ENCODE measurements around the gene ANK3.

Gene ANK3

GRCh38 chr10:60162631-60163030 is 227.0 kb downstream of the ANK3 start:
- DNase-seq = no peak

GRCh38 chr10:60155943-60156683 is 233.6 kb downstream of the ANK3 start:
- no peak for DNase-seq

DNA sequence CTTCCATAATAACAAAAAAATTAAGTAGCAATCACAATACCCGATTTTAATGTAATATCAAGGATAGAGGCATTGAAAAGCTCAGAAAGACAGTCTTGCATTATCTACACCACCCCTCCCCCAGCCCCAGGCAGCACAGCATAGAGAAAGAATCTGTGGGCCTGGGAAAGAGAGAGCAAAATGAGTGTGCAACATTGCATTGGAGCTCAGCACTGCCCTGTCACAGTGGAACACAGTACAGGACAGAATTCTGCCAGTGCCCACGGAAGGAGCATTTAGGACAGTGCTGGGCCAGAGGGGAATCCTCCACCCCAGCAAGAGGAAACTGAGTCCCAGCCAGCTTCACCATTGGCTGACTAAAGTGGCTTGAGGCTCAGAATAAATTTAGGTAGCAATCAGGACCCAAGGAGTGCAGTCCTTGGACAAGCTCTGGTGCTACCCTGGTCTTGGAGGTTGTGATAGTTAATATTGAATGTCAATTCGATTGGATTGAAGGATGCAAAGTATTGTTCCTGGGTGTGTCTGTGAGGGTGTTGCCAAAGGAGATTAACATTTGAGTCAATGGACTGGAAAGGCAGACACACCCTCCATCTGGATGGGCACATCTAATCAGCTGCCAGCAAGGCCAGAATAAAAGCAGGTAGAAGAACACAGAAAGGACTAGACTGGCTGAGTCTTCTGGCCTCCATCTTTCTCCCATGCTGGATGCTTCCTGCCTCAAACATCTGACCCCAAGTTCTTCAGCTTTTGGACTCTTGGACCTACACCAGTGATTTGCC is 234.4 kb downstream of the ANK3 start:
- no peak for DNase-seq

GRCh38 chr10:60149003-60149402 is 240.7 kb downstream of the ANK3 start:
- DNase-seq = no peak

DNA sequence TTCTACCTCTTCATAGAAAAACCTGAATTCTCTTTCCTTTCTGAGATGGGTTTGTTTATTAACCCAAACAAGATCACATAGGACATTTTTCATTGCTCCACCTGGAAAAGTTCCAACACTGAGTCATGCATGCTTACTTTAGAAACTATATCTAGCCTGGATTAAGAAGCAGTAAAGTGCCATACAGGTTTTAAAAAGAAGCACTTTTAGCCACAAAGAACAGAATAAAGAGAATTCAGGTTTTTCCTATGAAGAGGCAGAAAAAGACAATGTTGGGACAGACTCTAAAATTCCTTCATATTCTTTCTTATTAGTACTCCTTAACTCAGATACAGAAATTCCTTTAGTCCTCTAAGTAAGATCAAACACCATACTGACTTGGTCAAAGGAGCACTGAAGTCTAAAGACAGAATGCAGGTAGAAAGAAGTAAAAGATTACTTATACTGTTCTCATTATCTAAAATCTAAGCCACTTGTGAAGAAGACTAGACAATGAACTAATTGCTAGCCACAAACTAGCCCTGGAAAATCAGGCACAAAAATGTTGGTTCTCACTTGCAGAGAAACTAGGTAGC is 241.3 kb downstream of the ANK3 start:
- DNase-seq = no peak

DNA sequence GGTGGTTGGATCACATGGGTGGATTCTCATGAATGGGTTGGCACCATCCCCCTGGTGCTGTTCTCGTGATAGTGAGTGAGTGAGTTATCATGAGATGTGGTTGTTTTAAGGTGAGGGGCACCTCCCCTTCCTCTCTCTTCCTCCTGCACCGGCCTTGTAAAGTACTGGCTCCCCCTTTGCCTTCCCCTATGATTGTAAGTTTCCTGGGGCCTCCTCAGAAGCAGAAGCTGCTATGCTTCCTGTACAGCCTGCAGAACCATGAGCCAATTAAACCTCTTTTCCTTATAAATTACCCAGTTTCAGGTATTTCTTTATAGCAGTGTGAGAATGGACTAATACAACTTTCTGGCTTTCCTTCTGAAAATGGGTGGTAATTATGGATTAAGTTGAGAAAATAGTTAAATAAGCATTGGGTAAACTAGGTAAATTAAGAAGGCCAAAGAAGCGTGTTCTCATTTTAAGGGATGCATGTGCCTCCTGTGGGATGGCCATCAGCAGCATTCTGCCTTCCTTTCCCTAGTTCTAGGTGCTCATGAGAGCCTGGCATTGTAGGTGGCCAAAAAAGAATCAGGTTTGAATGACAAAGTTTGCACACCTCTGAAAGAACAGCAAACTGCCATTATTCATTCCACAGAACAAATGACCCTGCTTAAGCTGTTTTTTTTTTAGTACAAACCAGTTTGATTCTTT is 242.0 kb downstream of the ANK3 start:
- no peak for DNase-seq

DNA sequence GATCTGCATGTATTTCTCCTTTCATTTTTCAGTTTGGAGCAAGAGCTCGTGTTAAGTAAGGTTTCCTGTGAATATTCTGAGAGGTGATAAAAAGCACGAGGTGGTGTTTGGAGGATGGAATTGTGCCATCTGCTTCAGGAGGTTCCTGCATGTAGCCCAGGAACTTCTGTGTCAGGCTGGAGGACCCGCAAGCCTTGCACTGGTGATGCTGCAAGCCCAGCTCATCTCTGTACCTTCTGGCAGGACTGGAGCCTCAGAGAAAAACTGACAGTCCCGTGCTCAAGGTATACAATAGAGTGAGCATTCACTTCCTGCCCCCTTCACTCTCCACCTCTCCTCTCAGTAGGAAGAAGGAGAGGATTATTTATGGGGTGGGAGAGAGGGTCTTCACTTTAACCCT is 242.7 kb downstream of the ANK3 start:
- no peak for DNase-seq

- no peak for DNase-seq
These were observed 245.6 kb downstream of the ANK3 start for GRCh38 chr10:60144099-60144498.

GRCh38 chr10:60142736-60143135 is 246.9 kb downstream of the ANK3 start:
- DNase-seq = no peak

DNA sequence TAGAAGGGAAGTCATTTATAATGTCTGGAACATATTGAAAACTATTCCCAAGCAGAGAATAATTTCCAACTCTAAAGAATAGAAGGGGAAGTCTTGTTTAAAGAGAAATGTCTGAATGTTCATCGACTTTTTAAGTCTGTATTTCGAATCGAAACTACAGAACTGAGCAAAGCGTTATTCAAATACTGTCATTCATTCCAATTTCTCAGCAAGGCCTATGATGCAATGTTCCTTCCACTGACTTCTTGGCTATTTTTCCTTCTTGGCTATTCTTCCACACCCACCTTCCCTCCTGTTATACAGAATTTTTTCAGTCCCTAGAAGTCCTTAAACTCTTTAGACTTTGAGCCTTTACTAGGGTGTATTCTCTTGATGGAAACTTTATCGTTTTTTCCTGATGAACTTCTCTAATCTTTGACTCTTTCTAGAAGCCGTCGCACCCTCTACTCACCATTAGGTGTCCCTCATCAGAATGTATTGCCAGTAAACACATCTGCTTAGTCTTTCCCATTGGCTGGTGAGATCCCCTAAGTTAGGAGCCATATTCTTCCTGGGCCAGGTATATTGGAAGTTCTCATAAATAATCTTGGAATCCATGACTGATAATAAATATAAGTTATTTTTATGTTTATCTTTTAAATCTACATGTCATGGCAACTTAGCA is 247.6 kb downstream of the ANK3 start:
- no peak for DNase-seq

DNA sequence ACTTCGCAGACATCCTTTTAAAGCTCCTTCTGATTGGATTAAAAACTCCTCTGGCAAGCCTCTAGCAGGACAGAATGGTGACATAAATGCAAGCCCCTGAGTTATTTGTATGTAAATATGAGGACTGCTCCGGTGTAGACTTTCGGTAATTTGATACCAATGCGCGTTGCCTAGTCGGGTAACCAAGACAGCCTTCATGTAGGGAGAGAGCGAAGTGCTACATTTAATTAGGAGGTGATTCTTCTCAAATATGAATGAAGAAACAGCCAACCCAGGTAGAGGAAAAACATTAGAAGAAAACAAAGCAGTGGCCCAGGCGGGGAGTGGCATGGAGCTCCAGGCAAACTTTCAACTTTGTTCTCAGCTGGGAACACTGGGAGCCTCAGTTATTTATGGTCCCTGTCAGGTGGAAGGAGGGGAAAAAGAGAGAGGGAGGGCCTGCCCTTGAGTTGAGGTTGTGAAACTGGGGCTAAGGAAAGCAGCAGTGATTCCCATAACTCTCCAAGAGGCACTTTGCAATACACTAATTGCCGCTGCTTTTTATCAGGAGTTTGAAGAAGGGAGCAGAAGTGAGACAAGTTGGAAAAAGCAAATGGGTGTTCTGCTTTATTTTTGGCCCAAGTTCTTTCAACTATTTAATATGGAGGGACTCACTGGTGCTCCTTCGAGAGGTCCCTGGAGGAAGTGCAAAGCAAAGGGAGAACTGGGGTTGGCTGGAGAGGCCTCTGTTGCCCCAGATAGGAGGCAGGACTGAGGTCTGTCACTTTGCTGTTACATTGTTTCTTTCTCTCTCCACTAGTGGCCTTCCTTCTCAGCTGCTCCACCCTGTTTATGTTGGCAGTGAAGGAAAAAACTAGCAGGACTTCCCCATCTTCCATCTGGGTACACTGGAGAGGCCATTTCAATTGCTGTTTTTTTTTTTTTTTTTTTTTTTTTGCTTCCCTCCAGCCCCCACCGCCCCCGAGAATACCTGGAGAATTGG is 248.7 kb downstream of the ANK3 start:
- peak; percentile 16 to 18 for DNase-seq

DNA sequence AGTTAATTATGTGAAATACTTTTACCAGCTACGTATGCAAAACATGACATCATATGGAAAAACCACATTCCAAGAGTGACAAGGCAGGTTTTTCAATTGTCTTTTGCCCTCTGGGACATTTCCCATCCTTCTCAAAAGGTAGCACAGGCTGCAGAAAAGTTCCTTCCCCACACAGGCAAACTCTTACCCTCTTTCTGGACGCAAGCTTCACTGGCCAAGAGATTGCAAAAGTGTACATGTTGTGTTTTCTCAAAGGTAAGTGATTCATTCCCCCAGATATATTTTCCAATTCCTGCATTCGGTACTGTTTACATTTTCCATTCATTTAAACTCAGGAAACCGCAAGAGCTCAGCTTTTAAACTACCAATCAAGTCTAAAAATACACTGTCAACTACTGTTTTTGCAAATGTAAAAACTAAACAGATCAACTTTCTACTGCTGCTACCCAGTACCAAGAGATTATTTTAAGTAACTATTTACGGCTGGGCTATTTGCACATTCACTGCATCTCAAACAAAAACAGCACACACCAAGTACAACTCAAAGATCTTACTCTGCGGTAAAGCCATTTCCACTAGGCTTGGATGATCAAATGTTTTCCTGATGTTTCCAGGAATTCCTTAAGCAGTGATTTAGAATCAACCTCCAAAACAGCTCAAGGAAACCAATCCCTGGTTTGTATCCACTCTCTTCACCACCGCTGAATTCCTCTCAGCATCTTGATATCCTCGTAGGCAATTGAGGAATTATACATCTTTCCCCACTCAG is 249.7 kb downstream of the ANK3 start:
- no peak for DNase-seq

DNA sequence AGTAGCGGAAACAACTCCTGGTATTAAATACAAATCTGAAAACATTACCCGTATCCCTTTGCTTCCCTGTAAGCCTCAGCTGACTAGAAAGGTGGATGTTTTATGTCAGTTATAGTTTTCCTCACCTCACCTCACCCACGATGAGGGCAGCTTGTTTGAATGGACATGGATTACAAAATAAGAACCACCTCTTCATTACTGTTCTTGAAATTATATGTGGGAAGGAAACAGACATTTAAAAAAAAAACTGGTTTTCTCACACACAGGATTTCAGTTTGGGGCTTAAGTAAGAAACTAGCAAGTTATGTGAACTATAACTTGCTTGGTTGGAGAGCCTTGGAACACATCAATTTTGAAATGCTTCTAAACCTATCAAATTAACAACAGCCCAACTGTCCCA is 250.4 kb downstream of the ANK3 start:
- DNase-seq = no peak

GRCh38 chr10:60138842-60139241 is 250.8 kb downstream of the ANK3 start:
- DNase-seq = no peak

DNA sequence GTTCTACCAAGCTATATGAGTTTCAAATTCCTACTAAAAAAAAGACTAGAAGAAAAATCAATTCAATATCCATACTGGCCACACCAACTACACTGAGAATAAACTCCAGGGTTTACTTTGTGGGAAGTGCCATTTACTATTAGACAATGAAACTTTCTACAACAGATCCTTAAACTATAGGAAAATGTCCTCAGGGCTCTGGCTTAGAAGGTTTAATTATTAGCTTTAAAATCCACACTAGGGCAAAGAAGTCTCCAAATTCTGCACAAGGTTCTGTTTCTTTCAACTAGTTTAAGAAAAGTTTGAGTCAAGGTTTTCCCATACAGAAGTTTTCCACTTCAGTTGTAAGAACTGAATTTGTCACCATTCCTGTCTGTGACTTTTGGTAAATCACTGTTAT is 251.6 kb downstream of the ANK3 start:
- no peak for DNase-seq

GRCh38 chr10:60137292-60137992 is 252.2 kb downstream of the ANK3 start:
- DNase-seq = no peak

GRCh38 chr10:60135020-60135419 is 254.7 kb downstream of the ANK3 start:
- no peak for DNase-seq

GRCh38 chr10:60134548-60134947 is 255.1 kb downstream of the ANK3 start:
- no peak for DNase-seq

DNA sequence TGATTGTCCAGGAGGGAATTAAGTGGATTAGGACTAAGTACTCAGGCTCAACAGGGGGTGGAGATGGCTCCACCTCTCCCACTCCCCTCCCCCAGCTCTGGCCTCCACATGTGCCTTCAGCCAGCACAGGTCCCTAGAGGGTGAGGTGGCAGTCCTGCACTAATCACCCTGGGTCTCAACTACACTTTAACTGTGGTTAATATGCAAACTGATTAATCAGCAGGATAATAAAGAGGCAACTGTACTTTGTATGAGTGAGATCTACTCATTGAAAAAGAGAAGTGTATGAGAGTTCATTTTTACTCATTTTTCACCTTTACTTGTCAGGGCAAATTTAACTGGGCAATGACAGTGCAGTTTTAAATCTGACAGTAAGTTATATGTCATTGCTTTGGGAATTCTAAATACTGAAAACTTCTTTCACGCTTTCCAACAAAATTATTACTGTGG is 259.5 kb downstream of the ANK3 start:
- DNase-seq = no peak

DNA sequence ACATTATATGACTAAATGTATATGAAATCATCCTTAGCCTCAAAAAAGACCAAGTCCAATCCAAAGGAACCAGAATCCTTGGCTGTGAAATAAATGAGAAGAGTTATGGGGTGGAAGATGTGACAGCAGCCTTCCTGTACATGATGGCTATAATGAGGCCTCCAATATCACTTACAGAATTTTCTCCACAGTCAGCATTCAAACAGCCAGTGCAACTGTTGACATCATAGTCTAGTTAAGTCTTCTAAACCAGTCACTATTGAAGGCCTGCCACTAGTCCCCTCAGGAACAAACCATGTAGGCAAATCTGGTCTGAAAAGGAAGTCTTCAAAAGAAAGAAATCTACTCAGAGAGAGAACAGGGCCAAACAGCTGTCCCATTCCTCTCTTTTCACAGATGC is 263.8 kb downstream of the ANK3 start:
- DNase-seq = no peak

All from SHP77 (cell line).